Measurements from ENCODE around the gene NUDC.

Gene NUDC

DNA sequence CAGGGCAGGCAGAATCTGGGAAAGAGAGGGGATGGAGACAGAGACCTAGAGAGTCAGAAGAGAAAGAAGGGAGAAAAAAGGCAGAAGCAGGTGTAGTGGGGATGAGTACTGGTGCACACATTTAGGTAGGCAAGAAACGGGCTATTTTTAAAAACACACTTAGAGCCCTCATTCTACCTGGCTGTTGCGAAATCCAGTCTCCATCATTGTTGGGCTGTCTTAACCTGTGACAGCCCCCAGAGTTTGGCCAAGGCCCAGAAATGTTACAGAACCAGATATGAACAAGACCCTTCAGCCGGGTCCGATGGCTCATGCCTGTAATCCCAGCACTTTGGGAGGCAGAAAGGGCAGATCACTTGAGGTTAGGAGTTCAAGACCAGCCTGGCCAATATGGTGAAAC, 51.3 kb downstream of the NUDC start:
- TF ChIP-seq, protein P1, sequence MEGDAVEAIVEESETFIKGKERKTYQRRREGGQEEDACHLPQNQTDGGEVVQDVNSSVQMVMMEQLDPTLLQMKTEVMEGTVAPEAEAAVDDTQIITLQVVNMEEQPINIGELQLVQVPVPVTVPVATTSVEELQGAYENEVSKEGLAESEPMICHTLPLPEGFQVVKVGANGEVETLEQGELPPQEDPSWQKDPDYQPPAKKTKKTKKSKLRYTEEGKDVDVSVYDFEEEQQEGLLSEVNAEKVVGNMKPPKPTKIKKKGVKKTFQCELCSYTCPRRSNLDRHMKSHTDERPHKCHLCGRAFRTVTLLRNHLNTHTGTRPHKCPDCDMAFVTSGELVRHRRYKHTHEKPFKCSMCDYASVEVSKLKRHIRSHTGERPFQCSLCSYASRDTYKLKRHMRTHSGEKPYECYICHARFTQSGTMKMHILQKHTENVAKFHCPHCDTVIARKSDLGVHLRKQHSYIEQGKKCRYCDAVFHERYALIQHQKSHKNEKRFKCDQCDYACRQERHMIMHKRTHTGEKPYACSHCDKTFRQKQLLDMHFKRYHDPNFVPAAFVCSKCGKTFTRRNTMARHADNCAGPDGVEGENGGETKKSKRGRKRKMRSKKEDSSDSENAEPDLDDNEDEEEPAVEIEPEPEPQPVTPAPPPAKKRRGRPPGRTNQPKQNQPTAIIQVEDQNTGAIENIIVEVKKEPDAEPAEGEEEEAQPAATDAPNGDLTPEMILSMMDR (conservative IDR thresholded peaks at IDR 0.05; ENCODE audit: low read depth, low read length): no peak
- Histone ChIP-seq H3K4me1 (ENCODE audit: low read depth, poor library complexity, severe bottlenecking) (no peaks in the 10 kb centered on the region), H3K27me3 (ENCODE audit: insufficient read depth, low read depth) (no peaks in the 10 kb centered on the region; the same call in 1 of the 2 replicates), H3K4me2 (no peak overlapping the region), H3K27ac (no peak overlapping the region), H4K20me1 (ENCODE audit: insufficient read depth) (no peaks in the 10 kb centered on the region), H2AFZ (ENCODE audit: low read depth) (no peak overlapping the region), H3K4me3 (IDR thresholded peaks at IDR 0.05; ENCODE audit: insufficient read depth, low read depth, low read length) (no peak overlapping the region), H3K36me3 (ENCODE audit: insufficient read depth) (no peaks in the 10 kb centered on the region), H3K9ac (no peak overlapping the region), H3K79me2 (ENCODE audit: insufficient read depth, low read depth) (no peaks in the 10 kb centered on the region)

DNA sequence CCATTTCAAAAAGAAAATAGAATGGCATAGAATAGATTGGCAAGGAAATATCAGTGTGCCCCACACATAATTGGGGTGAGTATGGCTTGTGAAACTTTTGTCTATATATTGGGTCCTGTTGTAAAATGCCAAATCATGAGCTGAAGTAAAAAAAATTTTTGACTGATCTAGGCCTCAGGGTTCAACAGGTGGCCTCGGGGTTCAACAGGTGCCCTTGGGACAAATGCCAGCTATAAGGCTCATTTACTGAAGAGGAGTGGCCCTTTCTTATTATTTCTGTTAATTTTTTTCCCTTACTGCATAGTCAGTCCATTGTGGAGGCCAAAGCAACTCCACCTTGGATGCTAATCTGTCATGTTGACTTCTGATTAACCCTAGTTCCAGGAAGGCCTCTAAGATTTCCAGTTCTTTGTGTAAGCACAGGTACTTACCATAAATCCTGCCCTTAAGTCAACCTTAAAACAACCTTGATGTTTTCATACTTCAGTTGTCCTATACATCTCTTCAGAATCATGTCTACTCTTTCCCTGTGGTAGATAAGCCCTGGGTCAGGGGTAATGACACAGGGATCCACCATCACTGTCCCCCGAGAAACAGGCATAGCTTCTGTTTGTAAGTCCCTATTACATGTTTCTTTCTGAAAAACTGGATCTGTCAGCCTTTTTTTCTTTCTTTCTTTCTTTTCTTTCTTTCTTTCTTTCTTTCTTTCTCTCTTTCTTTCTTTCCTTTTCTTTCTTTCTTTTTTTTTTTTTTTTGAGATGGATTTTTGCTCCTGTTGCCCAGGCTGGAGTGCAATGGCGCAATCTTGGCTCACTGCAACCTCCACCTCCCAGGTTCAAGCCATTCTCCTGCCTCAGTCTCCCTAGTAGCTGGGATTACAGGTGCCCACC, 55.3 kb downstream of the NUDC start:
- Histone ChIP-seq H3K4me1 (ENCODE audit: low read depth, poor library complexity, severe bottlenecking) (no peaks in the 10 kb centered on the region), H3K27ac (no peak overlapping the region)
- TF ChIP-seq, protein P1 (conservative IDR thresholded peaks at IDR 0.05; ENCODE audit: low read depth, low read length): no peak

DNA sequence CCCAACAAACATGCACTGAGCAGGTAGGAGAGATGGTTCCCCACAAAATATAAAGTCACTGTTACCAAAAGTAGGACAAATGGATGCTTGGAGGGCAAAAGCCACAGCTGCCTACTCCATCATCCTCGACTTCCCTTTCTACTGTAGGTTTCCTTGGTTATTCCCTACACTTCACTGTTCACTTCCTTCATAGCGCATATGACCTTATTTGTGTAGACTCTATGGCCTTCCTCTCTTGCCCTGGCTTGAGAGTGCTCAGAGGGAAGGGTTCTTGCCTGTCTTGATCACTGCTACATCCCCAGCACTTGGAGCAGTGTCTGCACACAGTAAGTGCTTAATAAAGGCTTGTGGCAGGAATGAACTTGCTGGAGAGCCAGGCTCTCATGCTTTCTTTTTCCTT, 57.4 kb downstream of the NUDC start:
- Histone ChIP-seq H4K20me1 (ENCODE audit: insufficient read depth) (no peaks in the 10 kb centered on the region), H2AFZ (ENCODE audit: low read depth) (no peak overlapping the region), H3K27ac (no peak overlapping the region), H3K9ac (no peak overlapping the region), H3K27me3 (ENCODE audit: insufficient read depth, low read depth) (no peaks in the 10 kb centered on the region), H3K4me3 (IDR thresholded peaks at IDR 0.05; ENCODE audit: insufficient read depth, low read depth, low read length) (no peak overlapping the region), H3K4me2 (no peak overlapping the region), H3K36me3 (ENCODE audit: insufficient read depth) (no peaks in the 10 kb centered on the region), H3K4me1 (ENCODE audit: low read depth, poor library complexity, severe bottlenecking) (no peaks in the 10 kb centered on the region), H3K79me2 (ENCODE audit: insufficient read depth, low read depth) (no peaks in the 10 kb centered on the region)
- TF ChIP-seq, protein P1 (conservative IDR thresholded peaks at IDR 0.05; ENCODE audit: low read depth, low read length): no peak

More for the DNA sequence above, 55.3 kb downstream of the NUDC start:
- no peak overlapping the region for H2AFZ ChIP-seq (ENCODE audit: low read depth)
- no peaks in the 10 kb centered on the region for H3K79me2 ChIP-seq (ENCODE audit: insufficient read depth, low read depth)
- H3K36me3 ChIP-seq (ENCODE audit: insufficient read depth): no peaks in the 10 kb centered on the region
- no peaks in the 10 kb centered on the region for H3K27me3 ChIP-seq (ENCODE audit: insufficient read depth, low read depth)
- H3K9ac ChIP-seq: no peak overlapping the region
- H3K4me3 ChIP-seq (IDR thresholded peaks at IDR 0.05; ENCODE audit: insufficient read depth, low read depth, low read length): no peak overlapping the region
- H4K20me1 ChIP-seq (ENCODE audit: insufficient read depth): no peaks in the 10 kb centered on the region
- no peak overlapping the region for H3K4me2 ChIP-seq

DNA sequence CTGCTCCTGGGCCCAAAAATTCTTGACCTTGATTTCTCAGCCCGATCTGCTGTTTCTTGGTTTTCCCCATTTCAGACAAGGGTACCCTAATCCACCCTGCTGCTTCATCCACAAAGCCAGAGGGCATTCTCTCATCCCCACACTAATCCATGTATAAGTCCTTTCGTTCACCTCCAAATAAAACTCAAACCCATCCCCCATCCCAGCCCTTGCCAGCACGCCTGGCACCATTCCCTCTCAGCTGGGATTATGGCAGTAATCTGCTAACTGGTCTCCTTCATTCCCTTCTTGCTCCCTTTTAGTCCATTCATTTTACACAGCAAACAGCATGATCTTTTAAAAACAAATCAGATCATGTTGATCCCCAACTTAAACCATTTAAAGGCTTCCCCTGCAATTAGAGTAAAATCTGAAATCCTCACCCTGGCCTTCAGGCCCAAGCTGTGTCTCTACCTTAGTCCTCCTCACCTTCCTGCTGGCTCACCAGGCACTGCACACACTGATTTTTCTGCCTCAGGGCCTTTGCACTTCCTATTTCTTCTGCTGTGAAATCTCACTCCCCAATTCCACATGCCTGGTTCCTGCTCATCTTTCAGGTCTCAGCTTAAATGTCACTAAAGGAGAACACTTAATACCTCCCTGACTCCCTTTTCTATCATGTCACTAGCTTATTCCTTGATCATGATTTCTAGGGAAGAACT, 59.8 kb downstream of the NUDC start:
- H3K79me2 ChIP-seq (ENCODE audit: insufficient read depth, low read depth): no peaks in the 10 kb centered on the region
- no peak overlapping the region for H3K9ac ChIP-seq
- TF ChIP-seq, protein P1 (conservative IDR thresholded peaks at IDR 0.05; ENCODE audit: low read depth, low read length): no peak
- no peak overlapping the region for H3K27ac ChIP-seq
- no peaks in the 10 kb centered on the region for H4K20me1 ChIP-seq (ENCODE audit: insufficient read depth)
- no peaks in the 10 kb centered on the region for H3K36me3 ChIP-seq (ENCODE audit: insufficient read depth)
- H3K27me3 ChIP-seq (ENCODE audit: insufficient read depth, low read depth): peaks cover 7% of the 10 kb centered on the region; the same call in 1 of the 2 replicates
- no peak overlapping the region for H3K4me3 ChIP-seq (IDR thresholded peaks at IDR 0.05; ENCODE audit: insufficient read depth, low read depth, low read length)
- H3K4me1 ChIP-seq (ENCODE audit: low read depth, poor library complexity, severe bottlenecking): no peaks in the 10 kb centered on the region
- no peak overlapping the region for H2AFZ ChIP-seq (ENCODE audit: low read depth)
- no peak overlapping the region for H3K4me2 ChIP-seq
